Ishikawa (cell line): ENCODE measurements around the gene GLIS1.

Experiments
- CEBPB ChIP-seq: IDR thresholded peaks from 2 replicates; pipeline ENCODE4 v1.6.1; 2012
- CREB1 ChIP-seq: IDR thresholded peaks from 2 replicates; pipeline ENCODE4 v1.6.1; 2012; ENCODE audit warnings: low read depth
- EGR1 ChIP-seq: IDR thresholded peaks from 2 replicates; pipeline ENCODE4 v1.6.1; 2012
- EP300 ChIP-seq: IDR thresholded peaks from 2 replicates; pipeline ENCODE4 v1.6.1; 2012; ENCODE audit warnings: borderline replicate concordance
- FOXM1 ChIP-seq: IDR thresholded peaks from 2 replicates; pipeline ENCODE4 v1.6.1; 2012; ENCODE audit warnings: low read depth, borderline replicate concordance
- MAX ChIP-seq: IDR thresholded peaks from 2 replicates; pipeline ENCODE4 v1.6.1; 2012
- NFIC ChIP-seq: IDR thresholded peaks from 2 replicates; pipeline ENCODE4 v1.6.1; 2012
- RAD21 ChIP-seq: IDR thresholded peaks from 2 replicates; pipeline ENCODE4 v1.6.1; 2012; ENCODE audit warnings: low read depth
- TAF1 ChIP-seq: IDR thresholded peaks from 2 replicates; pipeline ENCODE4 v1.6.1; 2012; ENCODE audit warnings: low read depth, mild to moderate bottlenecking
- TCF12 ChIP-seq: IDR thresholded peaks from 2 replicates; pipeline ENCODE4 v1.6.1; 2012; ENCODE audit warnings: low read depth
- TEAD4 ChIP-seq: IDR thresholded peaks from 2 replicates; pipeline ENCODE4 v1.6.1; 2012
- YY1 ChIP-seq: IDR thresholded peaks from 2 replicates; pipeline ENCODE4 v1.6.1; 2012; ENCODE audit warnings: low read depth
- ZBTB7A ChIP-seq: IDR thresholded peaks from 2 replicates; pipeline ENCODE4 v1.6.1; 2012; ENCODE audit warnings: low read depth
- TF ChIP-seq, protein P1 (sequence below): IDR thresholded peaks from 2 replicates; pipeline ENCODE4 v1.6.1; 2012; ENCODE audit warnings: low read depth, mild to moderate bottlenecking
- TF ChIP-seq, protein P2 (sequence below): IDR thresholded peaks from 2 replicates; pipeline ENCODE4 v1.6.1; 2012

GLIS1 gene

GRCh38 chr1:53685272-53686051 lies 53.5 kb downstream of the GLIS1 start:
- TF ChIP-seq MAX (no peak), FOXM1 (no peak), NFIC (no peak)

GRCh38 chr1:53684741-53685140 lies 54.2 kb downstream of the GLIS1 start:
- TF ChIP-seq EP300, result no peak
- no peak for TF ChIP-seq CEBPB
- no peak for TF ChIP-seq TCF12
- TF ChIP-seq ZBTB7A, result no peak
- no peak for TF ChIP-seq MAX
- TF ChIP-seq, protein P1, sequence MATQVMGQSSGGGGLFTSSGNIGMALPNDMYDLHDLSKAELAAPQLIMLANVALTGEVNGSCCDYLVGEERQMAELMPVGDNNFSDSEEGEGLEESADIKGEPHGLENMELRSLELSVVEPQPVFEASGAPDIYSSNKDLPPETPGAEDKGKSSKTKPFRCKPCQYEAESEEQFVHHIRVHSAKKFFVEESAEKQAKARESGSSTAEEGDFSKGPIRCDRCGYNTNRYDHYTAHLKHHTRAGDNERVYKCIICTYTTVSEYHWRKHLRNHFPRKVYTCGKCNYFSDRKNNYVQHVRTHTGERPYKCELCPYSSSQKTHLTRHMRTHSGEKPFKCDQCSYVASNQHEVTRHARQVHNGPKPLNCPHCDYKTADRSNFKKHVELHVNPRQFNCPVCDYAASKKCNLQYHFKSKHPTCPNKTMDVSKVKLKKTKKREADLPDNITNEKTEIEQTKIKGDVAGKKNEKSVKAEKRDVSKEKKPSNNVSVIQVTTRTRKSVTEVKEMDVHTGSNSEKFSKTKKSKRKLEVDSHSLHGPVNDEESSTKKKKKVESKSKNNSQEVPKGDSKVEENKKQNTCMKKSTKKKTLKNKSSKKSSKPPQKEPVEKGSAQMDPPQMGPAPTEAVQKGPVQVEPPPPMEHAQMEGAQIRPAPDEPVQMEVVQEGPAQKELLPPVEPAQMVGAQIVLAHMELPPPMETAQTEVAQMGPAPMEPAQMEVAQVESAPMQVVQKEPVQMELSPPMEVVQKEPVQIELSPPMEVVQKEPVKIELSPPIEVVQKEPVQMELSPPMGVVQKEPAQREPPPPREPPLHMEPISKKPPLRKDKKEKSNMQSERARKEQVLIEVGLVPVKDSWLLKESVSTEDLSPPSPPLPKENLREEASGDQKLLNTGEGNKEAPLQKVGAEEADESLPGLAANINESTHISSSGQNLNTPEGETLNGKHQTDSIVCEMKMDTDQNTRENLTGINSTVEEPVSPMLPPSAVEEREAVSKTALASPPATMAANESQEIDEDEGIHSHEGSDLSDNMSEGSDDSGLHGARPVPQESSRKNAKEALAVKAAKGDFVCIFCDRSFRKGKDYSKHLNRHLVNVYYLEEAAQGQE, result no peak
- TF ChIP-seq NFIC, result no peak
- TF ChIP-seq YY1, result no peak
- no peak for TF ChIP-seq FOXM1
- TF ChIP-seq TAF1, result no peak
- no peak for TF ChIP-seq CREB1
- TF ChIP-seq, protein P2, sequence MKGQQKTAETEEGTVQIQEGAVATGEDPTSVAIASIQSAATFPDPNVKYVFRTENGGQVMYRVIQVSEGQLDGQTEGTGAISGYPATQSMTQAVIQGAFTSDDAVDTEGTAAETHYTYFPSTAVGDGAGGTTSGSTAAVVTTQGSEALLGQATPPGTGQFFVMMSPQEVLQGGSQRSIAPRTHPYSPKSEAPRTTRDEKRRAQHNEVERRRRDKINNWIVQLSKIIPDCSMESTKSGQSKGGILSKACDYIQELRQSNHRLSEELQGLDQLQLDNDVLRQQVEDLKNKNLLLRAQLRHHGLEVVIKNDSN, result no peak

- no peak for TF ChIP-seq EGR1
- TF ChIP-seq FOXM1, result no peak
- TF ChIP-seq YY1, result no peak
- TF ChIP-seq RAD21, result peak; percentile 26; the same call in 1 of the 2 replicates
Observed at GRCh38 chr1:53683986-53684740, 54.8 kb downstream of the GLIS1 start.

- TF ChIP-seq ZBTB7A, result no peak
- TF ChIP-seq, protein P1, result no peak
- no peak for TF ChIP-seq CREB1
- no peak for TF ChIP-seq FOXM1
- TF ChIP-seq RAD21, result no peak
- TF ChIP-seq YY1, result no peak
- TF ChIP-seq MAX, result no peak
Observed at GRCh38 chr1:53682881-53683280, 56.1 kb downstream of the GLIS1 start.

DNA sequence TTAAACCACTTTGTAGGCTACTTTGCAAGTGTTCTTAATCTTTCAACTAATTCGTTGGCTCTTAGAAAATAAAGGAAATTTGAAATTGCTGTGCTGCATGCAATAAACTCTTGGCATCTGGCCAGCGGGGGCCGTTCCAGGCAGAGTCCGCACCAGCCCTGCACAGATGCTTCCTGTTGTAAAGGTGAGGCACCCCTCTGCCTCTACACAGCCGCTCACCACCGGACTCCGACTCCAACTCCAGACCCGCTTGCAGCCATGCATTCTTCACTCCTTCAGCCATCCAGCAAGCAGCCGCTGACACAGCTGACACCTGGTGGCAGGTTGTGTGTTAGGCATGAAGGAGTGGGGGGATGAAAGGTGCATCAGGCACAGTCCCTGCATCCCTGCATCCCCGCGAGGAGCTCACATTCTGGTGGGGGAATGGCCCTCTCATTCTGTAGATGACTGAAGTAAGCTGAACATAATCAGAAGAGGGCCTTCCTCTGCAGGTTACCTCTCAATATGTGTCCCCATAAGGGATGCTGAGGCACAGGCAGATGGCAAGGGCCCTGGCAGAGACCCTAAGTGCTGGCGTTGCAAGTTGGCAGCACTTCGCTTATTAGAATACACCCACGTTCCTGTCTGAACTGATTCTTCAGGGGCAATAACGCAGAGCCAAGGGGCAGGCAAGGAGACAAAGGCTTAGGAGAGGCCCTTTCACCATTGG lies 56.8 kb downstream of the GLIS1 start:
- TF ChIP-seq TCF12 (no peak), NFIC (peak; percentile 60; the same call in 1 of the 2 replicates), RAD21 (peak; percentile 86)

DNA sequence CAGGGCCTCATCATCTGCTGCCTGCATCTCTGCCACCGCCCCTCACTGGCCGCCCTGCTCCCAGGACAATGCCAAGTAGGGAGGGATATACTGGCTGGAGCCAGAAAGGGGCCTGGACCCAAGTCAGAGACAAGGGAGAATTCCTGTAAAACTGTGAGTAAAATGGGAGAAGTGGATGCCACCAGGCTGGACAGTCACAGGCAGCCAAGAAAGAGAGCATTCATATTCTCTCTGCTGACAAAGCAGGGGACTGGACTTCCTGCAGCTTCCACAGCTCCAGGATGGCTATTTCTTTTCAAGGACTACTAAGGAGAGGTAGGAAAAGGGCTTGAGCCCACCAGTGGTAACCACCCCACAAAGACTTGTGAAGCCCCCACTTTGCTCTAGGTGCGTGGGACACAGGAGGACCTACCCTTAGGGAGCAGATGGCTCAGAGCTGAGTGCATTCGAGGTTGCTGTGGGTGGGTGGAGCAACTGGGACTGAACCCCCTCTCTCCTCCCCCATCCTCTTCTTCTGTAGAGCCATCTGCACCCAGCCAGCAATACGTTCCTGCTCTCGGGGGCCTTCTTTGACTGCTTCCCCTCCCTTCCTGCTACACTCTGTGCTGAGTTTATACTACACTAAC lies 57.5 kb downstream of the GLIS1 start:
- TF ChIP-seq RAD21 (no peak), NFIC (no peak), ZBTB7A (no peak), EP300 (no peak), EGR1 (no peak), TAF1 (no peak), CEBPB (no peak), TEAD4 (no peak), TCF12 (no peak), MAX (no peak), FOXM1 (no peak), YY1 (no peak), CREB1 (no peak)
- TF ChIP-seq, protein P2, result no peak
- TF ChIP-seq, protein P1, result no peak
